Thoracic aorta (tissue), 2 donors: Measurements from ENCODE around the gene CBLL2. TPM values are rescaled to one million over a fixed set of nuclear protein-coding genes. Genes with fewer than 3 reads are reported as not detected.

ENCODE experiments used
- ATAC-seq: fragments of 150-250 bp; one replicate; pipeline ENCODE4 v1.8.0; 2017; ENCODE audit warnings: low read depth; ENCODE audit not compliant: insufficient number of reproducible peaks, low FRiP score
- DNase-seq: peaks from one replicate; pipeline ENCODE4 v3.0.0-alpha.2; 2020; ENCODE audit warnings: low spot score
- H3K27ac ChIP-seq, 2 donors: fragments of 200-600 bp; sonication (generic); 1 replicate in 1 of 2; 2 replicates in 1 of 2; pipeline ENCODE4 v1.5.1; 2016; ENCODE audit warnings: mild to moderate bottlenecking in 2 of 2, moderate library complexity in 2 of 2
- H3K27me3 ChIP-seq: fragments of 200-600 bp; sonication (generic); replicated peaks from 2 replicates; pipeline ENCODE4 v1.6.0; 2016; ENCODE audit warnings: mild to moderate bottlenecking; ENCODE audit not compliant: insufficient read depth
- H3K36me3 ChIP-seq: fragments of 200-600 bp; sonication (generic); one replicate; pipeline ENCODE4 v1.5.1; 2016
- H3K4me1 ChIP-seq, 2 donors: fragments of 200-600 bp; sonication (generic); 1 replicate in 1 of 2; 2 replicates in 1 of 2; pipeline versions ENCODE4 v1.5.1 to v1.6.0; 2016; ENCODE audit warnings: low read depth in 2 of 2, mild to moderate bottlenecking in 1 of 2; ENCODE audit not compliant: control insufficient read depth in 1 of 2
- H3K4me3 ChIP-seq: fragments of 200-600 bp; sonication (generic); 2 replicates; pipeline ENCODE4 v1.5.1; 2016; ENCODE audit warnings: mild to moderate bottlenecking
- H3K9me3 ChIP-seq: fragments of 200-600 bp; sonication (generic); 2 replicates; pipeline ENCODE4 v1.5.1; 2016
- CTCF ChIP-seq: fragments of 200-600 bp; sonication (generic); IDR thresholded peaks from one replicate; pipeline ENCODE4 v1.5.1; 2019; ENCODE audit warnings: antibody characterized with exemption
- total RNA-seq, 2 donors: library from RNA; depleted of rRNA; stranded (reverse); fragments of >200 nt; gene quantifications; one replicate each; pipeline versions ENCODE4 v1.1.0 to v1.2.3, GENCODE V29; 2016

CBLL2 gene
- total RNA-seq, 2 donors from 2014 or later: not detected

DNA sequence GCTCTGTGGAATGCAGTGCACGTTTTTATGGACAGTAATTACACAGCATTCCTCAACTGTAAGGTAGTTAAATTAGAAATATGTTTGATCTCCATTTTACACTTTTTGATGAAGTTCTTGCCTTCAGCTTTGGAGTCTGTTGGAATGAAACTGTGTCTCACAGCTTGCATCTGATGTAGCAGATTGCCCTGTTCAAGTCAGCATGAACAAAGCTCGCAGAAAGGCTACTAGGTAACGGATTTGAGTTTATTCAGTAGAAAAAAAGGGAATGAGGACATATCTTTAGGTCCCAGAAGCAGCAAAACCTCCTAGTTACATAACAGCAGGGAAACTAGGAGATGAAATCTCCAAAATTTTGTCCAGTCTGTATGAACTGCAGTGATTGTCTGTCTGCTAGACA, 24.3 kb upstream of the CBLL2 start:
- ATAC-seq (no peak), DNase-seq (no peak)
- no peak for TF ChIP-seq CTCF
- Histone ChIP-seq H3K36me3 (no peaks in the 10 kb centered on the region), H3K27me3 (no peaks in the 10 kb centered on the region), H3K4me3 (no peak overlapping the region), H3K9me3 (no peaks in the 10 kb centered on the region), H3K27ac (no peak overlapping the region), H3K4me1 (no peaks in the 10 kb centered on the region)

GRCh38 chrX:22249371-22249770, 23.3 kb upstream of the CBLL2 start:
- Histone ChIP-seq H3K27ac (no peak overlapping the region), H3K36me3 (no peaks in the 10 kb centered on the region), H3K9me3 (no peaks in the 10 kb centered on the region), H3K4me3 (no peak overlapping the region), H3K4me1 (no peaks in the 10 kb centered on the region), H3K27me3 (no peaks in the 10 kb centered on the region)
- no peak for TF ChIP-seq CTCF
- ATAC-seq (no peak), DNase-seq (no peak)

DNA sequence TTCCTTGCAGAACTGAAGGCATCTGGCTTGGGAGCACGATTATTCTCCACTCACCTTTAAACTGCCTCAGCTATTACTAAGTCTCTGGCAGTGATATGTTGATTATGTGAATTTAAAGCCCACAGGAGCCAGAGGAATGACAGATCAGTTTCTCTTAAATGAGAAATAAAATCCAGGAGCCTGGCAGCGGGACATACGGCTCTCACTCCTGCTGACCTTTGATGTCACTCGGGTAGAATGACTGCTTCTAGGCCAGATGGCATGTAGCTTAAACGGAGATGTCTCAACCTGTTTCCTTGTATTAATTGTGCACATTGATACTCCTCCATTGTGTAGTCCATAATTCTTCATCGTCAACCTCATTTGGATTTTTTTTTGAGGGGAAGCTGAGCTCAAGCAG, 4.0 kb upstream of the CBLL2 start:
- TF ChIP-seq CTCF: no peak
- no peak for ATAC-seq
- H3K4me3 ChIP-seq: no peak overlapping the region
- H3K9me3 ChIP-seq: no peaks in the 10 kb centered on the region
- H3K27me3 ChIP-seq: no peaks in the 10 kb centered on the region
- no peaks in the 10 kb centered on the region for H3K4me1 ChIP-seq
- no peak overlapping the region for H3K27ac ChIP-seq
- DNase-seq: no peak
- no peaks in the 10 kb centered on the region for H3K36me3 ChIP-seq

DNA sequence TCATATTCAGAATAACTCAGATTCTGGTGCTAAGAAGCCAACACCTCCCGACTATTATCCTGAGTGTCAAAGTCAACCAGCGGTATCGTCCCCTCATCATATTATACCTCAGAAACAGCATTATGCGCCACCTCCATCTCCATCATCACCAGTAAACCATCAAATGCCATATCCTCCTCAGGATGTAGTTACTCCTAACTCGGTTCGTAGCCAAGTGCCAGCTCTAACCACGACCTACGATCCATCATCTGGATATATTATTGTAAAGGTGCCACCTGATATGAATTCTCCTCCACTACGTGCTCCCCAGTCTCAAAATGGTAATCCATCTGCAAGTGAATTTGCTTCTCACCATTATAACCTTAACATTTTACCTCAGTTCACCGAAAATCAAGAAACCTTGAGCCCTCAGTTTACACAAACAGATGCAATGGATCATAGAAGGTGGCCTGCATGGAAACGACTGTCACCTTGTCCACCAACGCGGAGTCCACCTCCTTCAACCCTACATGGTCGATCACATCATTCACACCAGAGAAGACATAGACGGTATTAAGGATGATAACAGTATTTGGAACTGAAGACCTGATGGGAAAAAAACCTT, 1.1 kb downstream of the CBLL2 start:
- no peak for ATAC-seq
- H3K27ac ChIP-seq: no peak overlapping the region
- no peak overlapping the region for H3K4me3 ChIP-seq
- no peaks in the 10 kb centered on the region for H3K36me3 ChIP-seq
- no peaks in the 10 kb centered on the region for H3K9me3 ChIP-seq
- TF ChIP-seq CTCF: no peak
- no peak for DNase-seq
- no peaks in the 10 kb centered on the region for H3K27me3 ChIP-seq
- H3K4me1 ChIP-seq: no peaks in the 10 kb centered on the region

GRCh38 chrX:22276781-22277180, 4.1 kb downstream of the CBLL2 start:
- DNase-seq (no peak), ATAC-seq (no peak)
- TF ChIP-seq CTCF: no peak
- H3K27me3 ChIP-seq: no peaks in the 10 kb centered on the region
- no peak overlapping the region for H3K27ac ChIP-seq
- no peak overlapping the region for H3K4me3 ChIP-seq
- H3K36me3 ChIP-seq: no peaks in the 10 kb centered on the region
- no peaks in the 10 kb centered on the region for H3K9me3 ChIP-seq
- H3K4me1 ChIP-seq: no peaks in the 10 kb centered on the region
